ENCODE results near the gene COL27A1. TPM values are rescaled to one million over a fixed set of nuclear protein-coding genes. Genes with fewer than 3 reads are reported as not detected.

The COL27A1 gene
- total RNA-seq, 4 donors from 2014 or later = 2.1 to 9.0 (median 3.8) TPM

DNA sequence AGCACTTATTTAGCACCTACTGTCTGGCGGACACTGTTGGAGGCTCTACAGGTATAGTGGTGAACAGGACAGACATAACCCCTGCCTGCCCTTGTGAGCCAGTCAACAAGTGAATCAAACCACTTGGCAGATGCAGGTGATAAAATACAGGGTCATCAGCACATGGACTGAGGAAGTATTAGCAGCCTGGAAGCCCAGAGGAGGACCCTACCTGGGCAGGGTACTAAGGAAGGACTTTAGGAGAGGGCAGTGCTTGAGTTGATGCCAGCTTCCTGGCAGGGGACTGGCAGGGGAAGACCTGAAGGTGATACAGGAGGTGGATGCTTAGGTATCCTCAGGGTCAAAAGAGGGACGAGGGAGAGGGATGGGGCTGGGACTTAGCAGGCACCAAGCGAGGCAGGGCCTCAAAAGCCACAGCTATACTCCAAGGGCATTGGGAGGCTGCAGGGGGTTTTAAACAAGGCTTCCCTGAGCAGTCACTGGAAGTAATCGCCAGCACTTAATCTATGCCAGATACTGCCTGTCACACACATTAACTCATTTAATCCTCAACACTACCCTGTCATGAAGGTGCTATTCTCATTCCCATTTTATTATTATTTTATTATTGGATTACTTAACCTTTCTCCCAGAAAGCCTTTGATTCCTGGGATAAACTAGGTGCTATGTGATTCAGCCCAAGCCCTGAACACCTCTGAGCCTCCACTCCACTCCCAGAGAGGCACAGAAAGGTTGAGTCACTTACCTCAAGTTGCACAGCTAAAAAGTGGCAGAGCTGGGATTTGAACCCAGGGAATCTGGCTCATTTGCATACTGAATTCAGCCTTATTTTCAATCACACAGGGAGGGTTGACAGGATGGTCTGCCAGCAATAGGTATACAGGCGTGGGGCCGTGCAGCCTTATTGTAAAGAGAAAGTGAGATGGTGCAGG, 103.8 kb downstream of the COL27A1 start:
- WGBS, 2 donors (ENCODE audit: low coverage in 1 of 2) = 68 to 94% methylated on average over 2 to 6 of the region's 6 CpGs
- H3K36me3 ChIP-seq = no peaks in the 10 kb centered on the region

GRCh38 chr9:114259798-114260523, 104.6 kb downstream of the COL27A1 start:
- intact Hi-C loops (cut with DNase I; ENCODE audit: low total_unique reads) = no loop called here
- no peak overlapping the region for H3K27ac ChIP-seq
- H3K27me3 ChIP-seq = no peaks in the 10 kb centered on the region
- 70% methylated on average over 15 of the region's 15 CpGs; no CpG with 5 or more reads in 1 of the 2 donors for WGBS, 2 donors (ENCODE audit: low coverage in 1 of 2)
- H3K4me3 ChIP-seq = no peak overlapping the region
- DNase-seq = no peak
- no peaks in the 10 kb centered on the region for H3K4me1 ChIP-seq
- in situ Hi-C loops (cut with MboI; ENCODE audit: low pct_ligation_motif_present in 1 of 4, low pct_unique_long_range_greater_than_20kb in 1 of 4, low sequenced_read_pairs in 3 of 4) = no loop called here
- H3K36me3 ChIP-seq = no peaks in the 10 kb centered on the region
- H3K9me3 ChIP-seq = no peaks in the 10 kb centered on the region
- TF ChIP-seq POLR2A (IDR thresholded peaks at IDR 0.05) = no peak
- TF ChIP-seq, protein P1, sequence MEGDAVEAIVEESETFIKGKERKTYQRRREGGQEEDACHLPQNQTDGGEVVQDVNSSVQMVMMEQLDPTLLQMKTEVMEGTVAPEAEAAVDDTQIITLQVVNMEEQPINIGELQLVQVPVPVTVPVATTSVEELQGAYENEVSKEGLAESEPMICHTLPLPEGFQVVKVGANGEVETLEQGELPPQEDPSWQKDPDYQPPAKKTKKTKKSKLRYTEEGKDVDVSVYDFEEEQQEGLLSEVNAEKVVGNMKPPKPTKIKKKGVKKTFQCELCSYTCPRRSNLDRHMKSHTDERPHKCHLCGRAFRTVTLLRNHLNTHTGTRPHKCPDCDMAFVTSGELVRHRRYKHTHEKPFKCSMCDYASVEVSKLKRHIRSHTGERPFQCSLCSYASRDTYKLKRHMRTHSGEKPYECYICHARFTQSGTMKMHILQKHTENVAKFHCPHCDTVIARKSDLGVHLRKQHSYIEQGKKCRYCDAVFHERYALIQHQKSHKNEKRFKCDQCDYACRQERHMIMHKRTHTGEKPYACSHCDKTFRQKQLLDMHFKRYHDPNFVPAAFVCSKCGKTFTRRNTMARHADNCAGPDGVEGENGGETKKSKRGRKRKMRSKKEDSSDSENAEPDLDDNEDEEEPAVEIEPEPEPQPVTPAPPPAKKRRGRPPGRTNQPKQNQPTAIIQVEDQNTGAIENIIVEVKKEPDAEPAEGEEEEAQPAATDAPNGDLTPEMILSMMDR (IDR thresholded peaks at IDR 0.05) = no peak
- TF ChIP-seq POLR2AphosphoS5 (IDR thresholded peaks at IDR 0.05) = no peak
- no peak for TF ChIP-seq EP300 (IDR thresholded peaks at IDR 0.05; ENCODE audit: low read depth)

More for the DNA sequence above, 103.8 kb downstream of the COL27A1 start:
- Histone ChIP-seq H3K27me3 (no peaks in the 10 kb centered on the region), H3K27ac (no peak overlapping the region), H3K9me3 (no peaks in the 10 kb centered on the region), H3K4me3 (no peak overlapping the region), H3K4me1 (no peaks in the 10 kb centered on the region)
- in situ Hi-C loops (cut with MboI; ENCODE audit: low pct_ligation_motif_present in 1 of 4, low pct_unique_long_range_greater_than_20kb in 1 of 4, low sequenced_read_pairs in 3 of 4) (no loop called here), intact Hi-C loops (cut with DNase I; ENCODE audit: low total_unique reads) (no loop called here)
- no peak for DNase-seq
- TF ChIP-seq POLR2A (IDR thresholded peaks at IDR 0.05) = no peak

GRCh38 chr9:114261026-114261425, 105.7 kb downstream of the COL27A1 start:
- in situ Hi-C loops (cut with MboI; ENCODE audit: low pct_ligation_motif_present in 1 of 4, low pct_unique_long_range_greater_than_20kb in 1 of 4, low sequenced_read_pairs in 3 of 4) = no loop called here

DNA sequence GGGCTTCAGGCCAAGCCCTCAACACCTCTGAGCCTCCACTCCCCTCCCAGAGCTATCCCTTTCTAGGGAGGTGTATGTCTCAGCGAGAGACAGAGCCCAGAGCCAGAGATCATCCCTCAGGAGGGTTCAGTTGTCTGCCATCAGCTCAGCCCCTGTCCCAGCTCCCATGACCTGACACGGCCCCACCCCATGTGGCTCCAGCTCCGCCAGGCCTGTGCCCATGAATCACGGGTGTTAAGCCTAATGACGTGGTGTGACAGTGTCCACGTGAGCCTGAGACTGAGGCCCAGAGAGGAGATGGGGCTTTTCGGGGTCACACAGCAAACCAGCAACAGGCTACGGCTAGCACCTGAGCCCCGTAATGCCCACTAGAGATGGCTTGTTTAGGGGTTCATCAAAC, 106.7 kb downstream of the COL27A1 start:
- no peak for TF ChIP-seq POLR2A (IDR thresholded peaks at IDR 0.05)
- no peak for TF ChIP-seq POLR2AphosphoS5 (IDR thresholded peaks at IDR 0.05)
- TF ChIP-seq EP300 (IDR thresholded peaks at IDR 0.05; ENCODE audit: low read depth) = no peak
- TF ChIP-seq, protein P1 (IDR thresholded peaks at IDR 0.05) = no peak
- no peaks in the 10 kb centered on the region for H3K27me3 ChIP-seq
- intact Hi-C loops (cut with DNase I; ENCODE audit: low total_unique reads) = no loop called here
- DNase-seq = no peak
- H3K36me3 ChIP-seq = no peaks in the 10 kb centered on the region
- H3K9me3 ChIP-seq = no peaks in the 10 kb centered on the region
- no peak overlapping the region for H3K4me3 ChIP-seq
- no peak overlapping the region for H3K27ac ChIP-seq
- WGBS, 2 donors (ENCODE audit: low coverage in 1 of 2) = 77% methylated on average over 7 of the region's 9 CpGs; no CpG with 5 or more reads in 1 of the 2 donors
- in situ Hi-C loops (cut with MboI; ENCODE audit: low pct_ligation_motif_present in 1 of 4, low pct_unique_long_range_greater_than_20kb in 1 of 4, low sequenced_read_pairs in 3 of 4) = no loop called here
- no peaks in the 10 kb centered on the region for H3K4me1 ChIP-seq

More at GRCh38 chr9:114261026-114261425, 105.7 kb downstream of the COL27A1 start:
- intact Hi-C loops (cut with DNase I; ENCODE audit: low total_unique reads) = no loop called here
- DNase-seq = no peak
- Histone ChIP-seq H3K27me3 (no peaks in the 10 kb centered on the region), H3K27ac (no peak overlapping the region), H3K4me1 (no peaks in the 10 kb centered on the region), H3K9me3 (no peaks in the 10 kb centered on the region), H3K4me3 (no peak overlapping the region), H3K36me3 (no peaks in the 10 kb centered on the region)
- TF ChIP-seq POLR2AphosphoS5 (IDR thresholded peaks at IDR 0.05) (no peak), EP300 (IDR thresholded peaks at IDR 0.05; ENCODE audit: low read depth) (no peak), POLR2A (IDR thresholded peaks at IDR 0.05) (no peak)
- 92% methylated on average over 10 of the region's 10 CpGs; no CpG with 5 or more reads in 1 of the 2 donors for WGBS, 2 donors (ENCODE audit: low coverage in 1 of 2)

Data from transverse colon (tissue), 4 donors.